NCI-H2081 treated with DMSO at 0.1 percent for 48 hours (cell line): ENCODE measurements around the gene KDM4E.

Experiments used
- DNase-seq: peaks from one replicate; lab custom pipeline; 2025; lab: John Stamatoyannopoulos, UW

KDM4E gene

DNA sequence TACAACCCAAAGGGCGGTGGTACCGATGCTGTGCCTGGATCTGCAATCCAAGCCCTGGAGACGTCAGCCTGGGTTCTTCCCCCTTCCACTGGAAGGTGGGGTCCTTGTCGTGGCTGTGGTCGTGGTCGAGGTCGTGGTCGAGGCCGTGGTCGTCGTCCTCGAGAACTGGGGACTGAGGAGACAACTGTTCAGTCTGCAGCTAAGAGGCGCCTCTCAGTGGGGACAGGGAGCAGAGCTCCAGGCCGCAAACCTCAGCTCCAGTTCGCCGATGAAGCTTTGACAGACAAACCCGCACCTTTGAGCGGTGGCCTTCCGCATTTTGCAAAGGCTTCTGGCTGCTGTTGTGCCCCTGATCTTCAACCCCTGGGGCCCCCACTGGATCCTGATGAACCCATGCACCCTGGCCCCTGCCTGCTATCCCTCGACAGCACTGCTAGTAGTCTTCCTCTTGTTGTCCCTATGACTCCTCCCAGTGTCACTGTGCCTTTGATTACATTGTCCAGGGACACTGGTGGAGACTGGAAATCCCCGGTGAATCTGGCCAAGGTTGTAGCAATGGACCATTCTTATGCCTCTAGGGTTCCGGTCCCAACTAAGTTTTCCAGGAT is 25.6 kb downstream of the KDM4E start:
- no peak for DNase-seq

GRCh38 chr11:95054356-95054755 is 29.3 kb downstream of the KDM4E start:
- no peak for DNase-seq

DNA sequence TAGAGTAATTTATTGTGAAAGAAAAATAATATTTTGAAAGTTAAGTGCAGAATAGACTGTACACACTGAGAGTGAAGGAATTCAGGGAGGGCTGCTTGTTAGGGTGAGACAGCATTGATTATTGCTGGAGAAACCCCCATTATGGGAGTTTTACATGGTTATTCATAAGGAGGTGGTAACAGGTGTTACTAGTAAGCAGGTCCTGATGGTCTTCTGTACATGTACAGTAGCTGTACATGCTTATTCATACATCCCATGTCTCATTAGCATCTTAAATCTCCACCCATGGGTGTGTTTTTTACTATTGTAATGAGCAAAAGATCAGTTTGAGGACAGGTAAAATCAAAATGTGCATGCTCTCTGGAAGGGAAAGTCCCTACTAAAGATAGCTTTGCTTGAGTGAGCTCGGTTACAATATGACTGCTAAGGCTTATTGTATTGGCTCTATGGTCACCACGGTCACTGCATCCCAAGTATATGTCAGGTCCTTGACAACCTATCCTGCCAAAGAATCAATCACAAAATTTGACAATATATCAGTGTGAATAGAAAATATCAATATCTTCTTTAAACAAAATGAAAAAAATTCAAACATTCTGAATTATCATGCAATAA is 30.3 kb downstream of the KDM4E start:
- DNase-seq: no peak

GRCh38 chr11:95057959-95058358 is 32.9 kb downstream of the KDM4E start:
- DNase-seq: no peak

- DNase-seq: no peak
Measured at GRCh38 chr11:95058621-95059020, 33.6 kb downstream of the KDM4E start.

DNA sequence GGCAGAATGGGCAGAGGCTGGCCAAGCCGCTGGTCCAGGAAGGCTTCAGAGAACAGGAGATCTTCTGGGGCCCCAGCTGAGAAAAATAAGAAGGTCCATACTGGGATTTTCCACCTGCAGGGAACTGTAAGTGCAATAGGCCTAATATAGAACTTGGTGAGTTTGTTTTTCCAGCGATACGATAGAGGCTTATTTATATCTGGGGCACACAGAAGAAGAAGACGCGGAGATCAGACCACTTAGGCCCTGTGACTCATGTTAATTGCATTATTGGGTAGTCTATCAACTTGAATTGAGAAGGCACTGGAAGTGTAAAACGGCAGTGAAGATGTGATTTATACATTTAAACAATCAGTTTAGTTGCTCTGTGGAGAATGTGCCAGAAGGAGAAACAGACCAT is 34.0 kb downstream of the KDM4E start:
- no peak for DNase-seq

DNA sequence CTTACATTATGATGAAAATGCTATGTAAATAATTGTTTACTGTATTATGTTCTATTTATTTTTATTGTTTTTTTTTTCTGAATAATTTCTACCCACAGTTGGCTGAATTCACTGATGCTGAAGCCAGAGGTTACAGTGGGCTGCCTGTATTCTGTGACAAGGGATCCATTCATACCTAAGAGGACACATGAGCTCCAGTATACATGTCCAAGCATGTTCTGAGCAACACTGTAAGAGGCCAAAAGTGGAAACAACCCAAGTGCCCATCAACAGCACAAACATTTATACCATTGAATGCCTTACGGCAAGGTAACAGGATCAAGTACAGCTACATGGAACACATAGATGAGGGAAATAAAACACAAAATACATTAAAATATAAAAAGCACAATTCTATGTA is 40.3 kb downstream of the KDM4E start:
- DNase-seq: no peak

GRCh38 chr11:95066716-95067038 is 41.6 kb downstream of the KDM4E start, which contains the start of gene SRSF8:
SRSF8 (plus strand) TSS chr11:95066919; CDS start chr11:95067227, 308 bp downstream.
- peak; percentile 12 for DNase-seq

GRCh38 chr11:95067039-95067840 is 42.2 kb downstream of the KDM4E start:
- DNase-seq: peak; percentile 12

- DNase-seq: peak; percentile 9
Measured at GRCh38 chr11:95067841-95068219, 42.8 kb downstream of the KDM4E start.

DNA sequence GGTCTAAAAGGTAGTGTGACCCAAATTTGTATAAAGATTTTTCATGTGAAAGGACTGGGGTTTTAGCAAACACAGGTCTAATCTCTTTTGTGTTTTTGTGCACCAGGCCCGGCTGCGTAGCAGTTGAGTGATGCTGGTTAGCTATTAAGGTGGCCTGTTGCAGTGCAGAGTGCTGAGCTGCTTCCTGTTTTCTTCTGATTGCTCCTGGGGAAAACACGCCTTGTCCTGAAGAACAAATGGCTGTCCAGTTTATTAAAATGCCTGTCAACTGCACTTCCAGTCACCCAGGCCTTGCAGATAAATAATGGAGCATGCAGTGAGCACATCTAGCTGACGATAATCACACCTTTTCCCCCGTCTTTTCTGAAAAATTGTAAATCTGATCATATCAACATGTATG is 43.5 kb downstream of the KDM4E start:
- DNase-seq: peak; percentile 87

GRCh38 chr11:95070471-95070870 is 45.4 kb downstream of the KDM4E start:
- DNase-seq: no peak

- DNase-seq: no peak
Measured at GRCh38 chr11:95072948-95073347, 47.9 kb downstream of the KDM4E start.

DNA sequence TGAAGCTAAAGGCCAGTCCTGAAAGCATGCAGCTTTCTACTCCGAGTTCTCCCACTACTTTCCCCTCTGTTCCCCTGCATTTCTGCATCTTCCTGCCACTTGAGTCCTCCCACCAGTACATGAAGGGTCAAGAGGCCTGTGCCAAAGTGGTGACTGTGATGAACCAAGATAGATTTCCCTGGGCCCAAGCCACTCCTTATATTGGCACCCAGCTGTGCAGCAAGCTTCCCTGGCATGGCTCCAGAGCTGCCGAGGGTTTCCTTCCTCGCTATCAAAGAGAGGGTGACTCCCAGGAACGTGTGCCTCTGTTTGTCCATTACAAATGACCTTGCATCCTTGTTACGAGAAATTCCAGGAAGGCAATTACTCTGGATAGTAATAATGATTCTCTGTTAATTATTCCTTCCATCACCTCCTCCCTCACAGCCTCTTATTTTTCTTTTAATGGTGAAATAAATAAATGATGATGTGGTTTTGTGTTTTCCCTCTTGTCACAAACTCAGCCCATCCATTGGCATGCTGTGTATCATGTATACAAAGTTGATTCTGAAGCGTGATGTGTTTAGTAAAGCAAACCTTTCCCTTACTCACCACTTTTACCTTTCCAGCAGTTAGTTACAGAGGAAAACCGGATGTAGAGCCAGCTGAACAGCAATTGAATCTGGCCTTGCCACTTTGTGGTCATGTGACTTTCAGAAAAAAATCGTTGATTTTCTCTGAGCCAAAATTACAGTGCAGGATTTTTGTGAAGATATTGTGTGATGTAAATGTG is 49.9 kb downstream of the KDM4E start:
- no peak for DNase-seq

GRCh38 chr11:95076416-95076815 is 51.4 kb downstream of the KDM4E start:
- no peak for DNase-seq

DNA sequence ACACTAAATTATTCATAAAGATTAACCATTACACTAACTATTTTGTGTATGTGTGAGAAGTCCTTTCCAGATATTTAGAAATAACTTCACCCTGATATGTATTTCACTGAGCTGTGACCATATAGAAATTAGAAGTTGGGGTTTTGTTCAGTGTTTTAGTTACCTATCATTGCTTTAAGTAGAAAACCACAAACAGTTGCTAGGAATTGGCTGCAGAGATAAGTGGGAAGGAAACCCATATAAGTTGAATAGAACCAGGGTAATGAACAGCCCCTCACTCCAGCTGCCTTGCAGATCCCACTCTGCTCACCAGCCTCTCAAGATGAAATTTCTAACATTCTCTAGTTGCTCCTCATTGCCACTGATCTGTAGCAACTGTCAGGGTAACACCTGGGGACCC is 51.9 kb downstream of the KDM4E start:
- DNase-seq: no peak
